Stimulated activated naive CD8-positive, alpha-beta T cell treated with anti-CD3 and anti-CD28 coated beads, Interleukin-15, Interleukin-2, amounts not matched to agents 100 U/mL and 50 U/mL, for 24 hours (primary cell): ENCODE measurements around the gene FRG2C.
"Not testable (repeated sequence)": the region's sequence is repeated elsewhere in the genome, so short reads cannot be mapped to it uniquely, and the experiment has no call there.

Experiments
- ATAC-seq: fragments of 150-1000 bp; cut with Tn5 transposase; one replicate; pipeline ENCODE4 v1.10.0; 2021
- DNase-seq: peaks from one replicate; pipeline ENCODE4 v3.0.0; 2021

Gene FRG2C

DNA sequence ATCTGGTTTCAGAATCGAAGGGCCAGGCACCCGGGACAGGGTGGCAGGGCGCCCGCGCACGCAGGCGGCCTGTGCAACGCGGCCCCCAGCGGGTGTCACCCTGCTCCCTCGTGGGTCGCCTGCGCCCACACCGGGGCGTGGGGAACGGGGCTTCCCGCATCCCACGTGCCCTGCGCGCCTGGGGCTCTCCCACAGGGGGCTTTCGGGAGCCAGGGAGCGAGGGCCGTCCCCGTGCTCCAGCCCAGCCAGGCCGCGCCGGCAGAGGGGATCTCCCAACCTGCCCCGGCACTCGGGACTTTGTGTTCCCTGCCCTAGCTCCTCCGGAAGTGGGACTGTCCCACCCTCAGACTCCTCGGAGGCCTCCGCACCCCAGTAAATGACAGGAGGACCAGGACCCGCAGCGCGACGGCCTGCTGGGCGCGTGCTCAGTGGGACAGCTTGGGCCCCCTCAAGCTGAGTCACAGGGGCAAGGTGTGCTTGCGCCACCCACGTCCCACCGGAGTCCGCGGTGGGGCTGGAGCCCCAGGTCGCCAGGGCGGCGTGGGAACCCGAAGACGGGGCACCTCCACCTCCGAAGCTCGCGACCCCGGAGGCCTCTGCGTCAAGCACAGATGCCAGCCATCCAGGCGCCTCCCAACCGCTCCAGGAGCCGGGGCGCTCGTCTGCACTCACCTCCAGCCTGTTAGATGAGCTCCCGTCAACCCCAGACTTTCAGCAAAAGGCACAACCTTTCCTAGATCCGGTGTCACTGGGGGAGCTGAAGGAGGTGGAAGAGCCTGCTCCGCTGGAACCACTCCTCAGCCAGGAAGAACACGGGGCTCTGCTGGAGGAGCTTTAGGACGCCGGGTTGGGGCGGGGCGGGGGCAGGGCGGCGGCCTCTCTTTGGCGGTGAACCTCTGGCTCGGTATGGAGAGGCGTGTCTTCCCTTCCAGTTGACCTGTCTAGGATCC, 5.5 kb downstream of the FRG2C start:
- not testable (repeated sequence) for DNase-seq, ATAC-seq

DNA sequence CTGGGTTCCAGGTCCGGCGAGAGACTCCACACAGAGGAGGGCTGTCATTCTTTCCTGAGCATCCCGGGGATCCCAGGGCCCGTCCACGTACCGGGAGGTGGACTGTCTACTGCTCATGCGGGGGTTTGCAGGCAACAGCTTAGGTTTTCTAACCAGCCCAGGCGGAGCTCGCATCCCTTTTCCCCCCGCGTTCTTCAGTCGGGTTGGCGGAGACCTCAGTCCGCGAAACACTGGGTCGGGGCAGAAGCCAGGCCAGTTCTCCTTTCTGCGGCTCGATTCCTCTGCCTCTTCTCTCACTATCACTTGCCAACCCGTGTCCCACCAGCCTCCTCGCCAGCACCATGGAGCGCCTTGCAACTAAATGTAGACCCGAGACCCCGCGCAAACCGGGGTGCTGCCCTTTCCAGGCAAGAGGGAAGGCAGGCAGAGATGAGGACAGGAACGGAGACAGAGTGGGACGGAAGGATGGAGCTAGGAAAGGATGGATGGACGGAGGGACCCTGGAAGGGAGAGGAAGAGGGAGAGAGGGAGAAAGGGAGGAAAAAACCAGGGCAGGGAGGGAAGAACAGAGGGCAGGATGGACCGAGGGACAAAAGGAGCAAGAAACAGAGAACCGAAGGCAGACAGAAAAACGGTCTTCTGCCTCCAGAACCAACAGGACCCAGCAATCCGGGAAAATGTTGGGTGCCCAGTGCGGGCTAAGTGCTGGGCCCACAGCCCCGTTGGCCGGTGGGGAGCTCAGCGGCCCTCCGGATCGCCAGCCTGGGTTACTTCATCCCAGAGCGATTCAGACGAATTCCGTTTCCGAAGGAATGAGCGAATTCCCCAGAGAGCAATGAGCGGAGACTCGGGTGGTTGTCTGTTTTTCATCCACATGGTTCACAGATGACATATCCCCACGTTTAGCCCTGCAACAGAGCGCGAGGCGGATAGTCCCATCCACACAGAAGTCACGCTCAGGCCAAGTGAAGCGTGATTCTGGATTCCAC, 6.5 kb downstream of the FRG2C start:
- ATAC-seq: not testable (repeated sequence)
- DNase-seq: peak; percentile 9

DNA sequence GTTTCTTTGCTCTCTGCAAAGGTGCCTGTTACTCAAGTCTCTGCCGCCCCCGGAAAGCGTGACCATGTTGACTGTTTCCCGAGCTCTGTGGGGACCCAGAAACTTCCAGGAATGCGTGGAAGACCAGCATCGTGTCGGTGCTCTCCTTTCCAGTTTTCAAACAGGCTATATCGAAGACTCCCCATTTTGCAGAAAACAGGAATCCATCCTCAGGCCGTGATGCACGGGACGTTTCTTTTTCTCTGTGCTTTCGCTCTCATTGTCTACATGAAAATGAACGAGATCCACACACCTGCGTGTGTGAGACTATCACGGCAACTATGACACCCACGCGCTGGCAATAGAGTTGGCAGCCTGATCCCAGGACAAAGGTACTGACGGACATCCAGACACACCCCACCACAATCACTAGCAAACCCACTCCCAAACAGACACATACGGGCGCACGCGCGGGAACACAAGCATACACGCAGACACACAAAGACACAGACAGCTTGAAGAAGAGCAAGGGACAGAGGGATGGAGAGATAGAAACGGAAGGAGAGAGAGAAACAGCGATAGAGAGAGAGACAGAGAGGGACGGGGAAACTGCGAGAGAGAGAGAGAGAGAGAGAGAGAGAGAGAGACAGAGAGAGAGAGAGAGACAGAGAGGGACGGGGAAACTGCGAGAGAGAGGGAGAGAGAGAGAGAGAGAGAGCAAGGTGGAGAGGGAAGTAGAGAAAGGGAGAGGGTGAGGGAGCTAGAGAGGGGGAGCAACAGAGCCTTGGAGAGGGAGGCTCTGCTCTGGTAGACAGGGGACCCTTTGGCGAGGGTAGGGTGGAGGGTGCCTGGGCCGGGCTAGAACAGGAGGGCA, 7.4 kb downstream of the FRG2C start:
- not testable (repeated sequence) for DNase-seq, ATAC-seq

DNA sequence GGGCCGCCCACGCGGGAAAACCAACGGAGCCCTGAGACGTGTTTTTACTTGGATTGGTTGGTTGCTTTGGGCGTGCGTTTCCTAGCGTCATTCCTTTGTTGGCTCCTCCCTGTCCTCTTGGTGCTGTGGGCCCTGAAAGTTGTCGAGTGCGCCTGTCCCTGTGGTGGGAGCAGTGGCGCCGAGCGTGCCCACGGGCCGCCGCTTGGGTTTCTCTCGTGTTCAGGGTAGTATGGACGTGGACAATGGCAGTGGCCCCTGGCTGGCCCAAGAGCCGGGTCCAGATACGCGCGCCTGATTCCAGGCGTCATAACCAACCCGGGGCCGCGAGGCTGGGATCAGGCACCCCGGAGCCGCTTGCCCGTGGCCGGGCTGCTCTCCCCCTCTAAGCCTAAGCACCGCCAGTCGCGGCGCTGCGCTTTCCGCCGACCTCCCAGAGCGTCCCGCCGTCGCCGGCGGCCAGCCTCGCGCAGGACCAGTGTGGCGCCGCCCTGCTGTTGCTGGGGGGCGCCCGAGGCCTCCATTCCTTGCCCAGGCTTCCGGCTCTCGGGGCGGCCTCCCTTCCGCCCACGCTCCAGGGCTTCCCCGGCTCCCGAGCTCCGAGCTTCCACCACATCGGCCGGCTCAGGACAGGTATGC, 8.1 kb downstream of the FRG2C start:
- peak; percentile 11 for DNase-seq

DNA sequence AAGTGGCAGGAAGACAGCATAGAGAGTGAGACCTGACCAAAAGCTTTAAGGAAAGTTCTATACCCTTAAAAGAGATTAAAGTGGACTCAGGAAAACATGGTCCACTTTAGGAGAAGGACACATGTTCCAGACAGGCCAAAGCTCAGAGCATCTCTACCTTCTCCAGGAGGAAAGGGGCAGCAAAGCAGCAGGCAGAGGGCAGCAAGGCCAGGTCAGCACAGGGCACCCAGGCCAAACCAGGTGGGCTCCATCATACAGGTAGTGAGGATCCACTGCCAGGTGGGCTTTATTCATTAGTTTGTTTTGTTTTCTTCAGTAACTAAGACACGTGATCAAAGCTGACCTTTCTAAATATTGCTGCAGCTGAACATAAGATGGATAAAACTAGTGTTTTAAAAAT, 19.8 kb downstream of the FRG2C start:
- DNase-seq, ATAC-seq: not testable (repeated sequence)

More for the DNA sequence above, 8.1 kb downstream of the FRG2C start:
- not testable (repeated sequence) for ATAC-seq

DNA sequence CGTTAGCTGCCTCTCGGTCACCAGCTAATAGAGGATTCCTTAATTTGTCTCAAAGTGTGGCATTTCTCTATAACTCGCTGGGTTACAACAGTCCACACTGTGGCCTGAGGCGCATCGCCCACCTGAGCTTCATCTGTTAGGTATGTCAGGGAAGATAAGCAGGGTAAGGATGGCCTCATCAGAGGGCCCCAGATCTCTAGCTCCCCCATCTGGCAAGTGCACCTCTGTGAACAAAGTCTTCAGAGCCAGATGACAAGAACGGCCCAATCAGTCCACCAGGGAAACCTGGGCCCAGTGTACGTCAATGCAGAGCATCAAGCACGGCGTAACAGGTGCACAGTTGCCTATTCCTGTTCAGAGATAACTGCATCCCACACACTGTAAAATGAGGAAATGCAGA, 23.2 kb downstream of the FRG2C start:
- DNase-seq (no peak), ATAC-seq (no peak)

DNA sequence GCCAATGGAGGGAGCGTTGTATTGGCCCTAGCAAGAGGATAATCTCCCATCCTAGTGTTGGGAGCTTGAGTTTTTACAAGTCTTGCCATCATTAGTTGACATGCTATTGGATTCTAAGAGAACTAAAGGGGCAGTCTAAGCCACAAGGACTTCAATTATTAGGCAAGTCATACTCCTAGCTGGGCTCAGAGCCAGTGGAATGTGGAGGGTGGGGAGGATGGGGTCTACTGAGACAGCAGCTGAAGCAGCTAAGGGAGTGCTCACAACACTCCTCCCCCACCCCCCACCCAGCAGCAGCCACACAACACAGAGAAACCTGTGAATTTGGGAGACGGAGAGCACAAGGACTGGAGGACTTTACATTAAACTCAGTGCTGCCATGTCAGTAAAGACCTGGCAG, 27.9 kb downstream of the FRG2C start:
- ATAC-seq: no peak
- DNase-seq: no peak
